Stimulated activated CD8-positive, alpha-beta memory T cell treated with anti-CD3 and anti-CD28 coated beads, Interleukin-7, amount 100 ng/mL, for 48 hours (primary cell): ENCODE results near the gene ZNF320.
"Not testable (repeated sequence)": the region's sequence is repeated elsewhere in the genome, so short reads cannot be mapped to it uniquely, and the experiment has no call there.

Experiments used
- DNase-seq, 2 donors: peaks; one replicate each; pipeline ENCODE4 v3.0.0-alpha.2; 2020; ENCODE audit warnings: low read depth in 1 of 2; ENCODE audit errors: extremely low read depth in 1 of 2

The ZNF320 gene

DNA sequence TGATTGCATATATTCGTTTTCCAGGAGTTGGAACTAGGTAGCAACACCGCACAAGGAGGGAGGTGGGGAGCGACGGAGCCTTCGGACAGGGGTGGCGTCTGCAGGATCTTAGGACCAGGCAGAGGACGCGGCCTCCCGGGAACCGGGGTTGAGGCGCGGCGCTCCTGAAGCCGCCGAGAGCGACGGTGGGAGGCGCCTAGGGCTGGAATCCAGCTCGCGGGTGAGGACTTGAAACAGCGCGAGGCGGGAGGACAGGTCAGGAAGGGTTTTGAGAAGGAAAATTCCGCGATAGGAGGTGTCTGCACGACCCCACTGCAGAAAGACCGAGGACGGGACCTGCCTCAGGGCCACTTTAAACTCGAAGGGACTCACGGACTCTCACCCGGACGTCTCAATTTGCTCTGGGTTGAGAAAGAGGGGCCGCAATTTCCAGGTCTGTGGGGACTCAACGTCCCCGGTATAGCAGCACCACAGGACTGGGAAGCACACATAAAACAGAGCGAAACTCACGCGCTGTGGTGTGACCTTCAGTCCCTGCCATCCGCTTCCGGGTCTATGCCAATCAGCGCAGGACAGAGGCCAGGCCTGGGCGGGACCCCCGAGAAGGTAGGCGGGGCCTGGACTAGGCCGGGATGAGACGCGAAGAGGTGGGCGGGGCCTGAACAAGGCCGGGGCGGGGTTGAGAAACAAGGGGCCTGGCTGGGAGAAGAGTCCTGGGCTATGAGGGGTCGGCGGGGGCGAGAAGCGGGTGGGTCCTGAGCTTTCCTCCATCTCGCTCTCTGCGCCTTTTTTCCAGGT, at the start of gene ZNF320:
Gene ZNF320 (minus strand): TSS at position 498 of the 798 bp plus-strand sequence. CDS start 7,380 bp downstream, outside the sequence.
- DNase-seq = peak; percentile 70 to 85

DNA sequence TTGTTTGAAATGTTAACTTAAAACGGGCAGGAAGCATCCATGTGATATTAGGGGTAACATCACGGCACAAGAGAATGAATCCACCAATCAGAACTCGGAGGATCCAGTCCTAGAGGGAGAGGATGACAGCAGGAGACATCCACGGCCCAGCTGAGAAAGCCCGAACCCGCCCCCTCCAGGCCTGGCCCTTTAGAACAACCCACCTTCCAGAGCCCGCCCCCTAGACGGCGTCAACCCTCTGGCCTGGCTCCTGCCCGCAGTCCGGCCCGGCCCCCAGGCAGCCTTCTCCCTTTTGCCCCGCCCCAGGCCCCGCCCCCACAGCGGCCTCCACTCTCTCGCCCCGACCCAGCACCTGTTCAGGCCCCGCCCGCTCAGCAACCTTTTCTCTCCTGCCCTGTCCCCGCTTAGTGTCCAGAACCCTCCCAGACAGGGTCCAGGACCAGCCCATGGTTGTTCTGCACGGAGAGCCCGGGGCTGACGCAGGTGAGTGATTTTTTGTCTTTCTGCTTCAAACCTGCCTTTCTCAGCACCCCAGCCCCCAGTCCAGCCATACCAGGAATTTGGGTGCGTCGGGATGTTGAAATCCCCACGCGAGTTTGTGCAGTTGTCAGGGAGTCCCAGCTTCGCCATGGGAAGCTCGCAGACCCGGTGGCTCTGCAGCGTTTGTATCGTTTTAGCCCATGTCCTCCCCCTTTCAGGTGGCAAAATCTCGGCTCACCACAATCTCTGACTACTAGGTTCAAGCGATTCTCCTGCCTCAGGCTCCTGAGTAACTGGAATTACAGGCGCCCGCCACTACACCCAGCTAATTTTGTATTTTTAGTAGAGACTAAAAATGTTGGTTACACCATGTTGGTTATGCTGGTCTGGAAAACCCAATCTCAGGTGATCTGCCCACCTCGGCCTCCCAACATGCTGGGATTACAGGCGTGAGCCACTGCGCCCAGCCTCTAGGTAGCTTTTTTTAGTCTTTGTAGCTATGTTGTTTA, 49.2 kb upstream of the ZNF320 start:
- no peak for DNase-seq

DNA sequence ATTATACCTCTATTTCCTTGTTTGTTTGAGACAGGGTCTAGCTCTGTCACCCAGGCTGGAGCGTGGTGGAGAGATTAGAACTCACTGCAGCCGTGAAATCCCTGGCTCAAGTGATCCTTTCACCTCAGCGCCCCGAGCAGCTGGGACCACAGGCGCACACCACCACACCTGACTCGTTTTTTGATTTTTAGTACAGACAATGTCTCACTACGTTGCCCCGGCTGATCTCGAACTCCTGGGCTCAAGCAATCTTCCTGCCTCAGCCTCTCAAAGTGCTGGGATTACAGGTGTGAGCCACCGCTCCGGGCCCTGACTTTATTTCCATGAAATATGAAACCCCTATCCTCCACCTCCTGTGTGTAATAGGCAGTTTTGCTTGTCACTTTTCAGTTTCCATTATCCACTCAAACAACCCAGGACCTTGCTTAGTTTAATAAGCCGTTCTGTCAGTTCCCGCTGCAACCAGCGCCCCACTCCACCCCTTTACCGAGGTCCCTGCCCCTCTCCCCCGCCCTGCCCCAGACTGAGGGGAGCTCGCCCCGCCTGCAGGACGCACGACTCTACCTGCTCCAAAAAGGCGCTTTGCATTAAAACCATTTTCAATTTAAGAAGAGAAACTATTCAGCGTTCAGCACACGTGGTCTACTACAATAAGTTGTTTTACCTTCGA, 48.4 kb upstream of the ZNF320 start:
- DNase-seq = no peak

DNA sequence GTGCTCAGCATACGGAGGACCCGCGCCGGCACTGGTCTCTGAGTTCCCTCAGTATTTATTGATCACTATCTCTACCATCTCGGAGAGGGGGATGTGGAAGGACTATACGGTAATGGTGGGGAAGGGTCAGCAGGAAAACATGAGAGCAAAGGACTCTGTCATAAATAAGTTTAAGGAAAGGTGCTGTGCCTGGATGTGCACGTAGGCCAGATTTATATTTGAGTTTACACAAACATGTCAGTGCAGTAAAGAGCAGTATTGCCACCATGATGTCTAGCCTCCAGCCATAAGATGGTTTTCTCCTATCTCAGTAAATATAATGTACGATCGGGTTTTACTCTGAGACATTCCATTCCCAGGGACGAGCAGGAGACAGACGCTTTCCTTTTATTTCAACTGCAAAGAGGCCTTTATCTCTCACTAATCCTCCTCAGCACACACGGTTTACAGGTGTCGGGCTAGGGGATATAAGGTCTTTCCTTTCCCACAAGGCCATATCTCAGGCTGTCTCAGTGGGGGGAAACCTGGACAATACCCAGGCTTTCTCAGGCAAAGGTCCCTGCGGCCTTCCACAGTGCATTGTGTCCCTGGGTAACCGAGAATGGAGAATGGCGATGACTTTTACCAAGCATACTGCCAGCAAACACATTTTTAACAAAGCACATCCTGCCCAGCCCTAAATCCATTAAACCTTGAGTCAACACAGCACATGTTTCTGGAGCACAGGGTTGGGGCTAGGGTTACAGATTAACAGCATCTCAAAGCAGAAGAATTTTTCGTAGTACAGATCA, 47.5 kb upstream of the ZNF320 start:
- not testable (repeated sequence) for DNase-seq

DNA sequence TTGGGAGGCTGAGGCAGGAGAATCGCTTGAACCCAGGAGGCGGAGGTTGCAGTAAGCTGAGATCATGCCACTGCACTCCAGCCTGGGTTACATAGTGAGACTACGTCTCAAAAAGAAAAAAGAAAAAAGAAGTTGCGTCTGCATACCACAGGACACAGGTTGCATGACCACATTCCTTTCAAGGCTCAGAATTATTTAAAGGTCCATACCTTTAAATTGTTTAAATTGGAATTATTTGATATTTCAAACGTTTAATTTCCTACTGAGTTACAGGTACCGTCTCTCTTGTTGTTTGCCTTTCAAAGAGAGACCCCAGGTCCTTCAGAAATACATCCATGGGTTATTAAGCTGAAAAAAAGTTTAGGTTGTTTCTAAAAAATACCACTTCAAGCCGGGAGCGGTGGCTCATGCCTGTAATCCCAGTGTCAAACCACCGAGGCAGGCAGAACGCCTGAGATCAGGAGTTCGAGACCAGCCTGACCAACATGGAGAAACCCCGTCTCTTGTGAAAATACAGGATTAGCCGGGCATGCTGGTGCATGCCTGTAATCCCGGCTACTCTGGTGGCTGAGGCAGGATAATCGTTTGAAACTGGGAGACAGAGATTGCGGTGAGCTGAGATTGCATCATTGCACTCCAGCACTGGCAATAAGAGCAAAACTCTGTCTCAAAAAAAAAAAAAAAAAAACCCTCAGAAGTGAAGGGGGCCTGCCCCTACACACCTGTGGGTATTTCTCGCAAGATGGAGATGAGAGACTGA, 46.6 kb upstream of the ZNF320 start:
- DNase-seq = no peak

DNA sequence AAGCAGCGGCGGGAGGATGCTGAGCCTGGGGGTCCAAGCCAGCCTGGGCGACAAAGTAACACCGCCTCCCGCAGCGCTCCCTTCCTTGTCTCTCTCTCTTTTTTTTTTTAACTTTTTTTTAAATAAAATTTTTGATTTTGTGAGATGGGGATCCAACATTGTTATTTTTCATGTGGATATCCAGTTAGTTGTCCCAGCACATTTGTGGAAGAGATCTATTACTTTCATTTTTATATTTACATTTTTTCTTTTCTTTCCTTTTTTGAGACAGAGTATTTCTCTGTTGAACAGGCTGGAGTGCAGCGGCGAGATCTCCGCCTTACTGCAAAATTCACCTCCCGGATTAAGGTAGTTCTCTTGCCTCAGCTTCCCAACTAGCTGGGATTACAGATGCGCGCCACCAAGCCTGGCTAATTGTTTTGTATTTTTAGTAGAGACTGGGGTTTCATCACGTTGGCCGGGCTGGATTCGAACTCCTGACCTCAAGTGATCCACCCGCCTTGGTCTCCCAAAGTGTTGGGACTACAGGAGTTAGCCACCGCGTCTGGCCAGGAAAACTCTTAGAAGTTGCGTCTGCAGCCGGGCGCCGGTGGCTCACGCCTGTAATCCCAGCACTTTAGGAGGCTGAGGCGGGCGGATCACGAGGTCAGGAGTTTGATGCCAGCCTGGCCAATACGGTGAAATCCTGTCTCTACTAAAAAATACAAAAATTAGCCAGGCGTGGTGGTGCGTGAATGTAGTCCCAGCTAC, 45.9 kb upstream of the ZNF320 start:
- no peak for DNase-seq

DNA sequence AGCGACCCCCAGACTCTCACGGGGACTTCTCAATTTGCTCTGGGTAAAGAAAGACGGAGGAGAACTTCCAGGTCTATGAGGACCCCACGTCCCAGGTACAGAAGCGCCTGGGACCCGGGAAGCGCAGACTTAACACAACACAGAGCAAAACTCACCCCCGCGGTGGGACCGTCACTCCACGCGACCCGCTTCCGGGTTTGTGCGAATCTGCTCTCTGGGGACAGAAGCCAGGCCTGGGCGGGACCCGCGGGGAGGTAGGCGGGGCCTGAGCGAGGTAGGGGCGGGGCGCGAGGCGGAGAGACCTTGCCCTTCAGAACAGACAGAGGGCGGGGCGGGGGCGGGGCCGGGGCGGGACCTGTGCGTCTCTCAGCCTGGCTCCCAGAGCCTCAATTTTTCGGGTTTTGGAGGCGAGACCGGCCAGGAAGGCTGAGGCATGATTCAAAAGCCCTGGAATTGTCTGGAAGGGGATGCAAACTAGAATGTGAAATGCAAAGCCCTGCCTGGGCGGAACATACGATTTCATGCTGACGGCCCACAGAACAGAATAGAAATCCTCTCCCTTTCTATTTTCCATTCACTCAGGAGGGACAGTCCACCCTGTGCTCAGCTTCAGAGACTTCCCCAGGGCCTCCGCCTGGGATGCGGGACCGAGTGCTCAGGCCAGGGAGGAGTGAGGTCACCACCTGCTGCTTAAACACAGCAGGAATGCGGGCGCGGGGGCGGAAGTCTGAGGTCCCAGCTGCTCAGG, 45.1 kb upstream of the ZNF320 start:
- peak; percentile 79 to 88 for DNase-seq

DNA sequence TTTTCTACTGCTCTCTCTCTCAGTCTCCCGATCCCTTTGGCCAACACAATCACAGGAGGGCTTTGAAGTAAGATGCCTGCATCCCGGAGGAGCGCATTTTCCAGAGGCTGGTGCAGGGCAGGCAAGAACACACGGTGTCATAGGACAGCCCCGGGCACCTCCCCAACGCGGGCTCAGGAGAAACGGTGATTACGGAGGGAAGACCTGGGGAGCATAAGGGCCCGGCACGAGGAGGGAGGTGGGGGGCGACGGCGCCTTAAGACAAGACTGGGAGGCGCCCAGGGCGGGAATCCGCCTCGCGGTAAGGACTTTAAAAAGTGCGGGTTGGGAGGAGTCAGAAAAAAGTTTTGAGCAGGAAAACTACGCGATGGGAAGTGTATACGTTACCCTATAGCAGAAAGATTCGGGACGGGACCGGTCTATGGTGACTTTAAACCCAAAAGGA, 44.5 kb upstream of the ZNF320 start:
- no peak for DNase-seq

DNA sequence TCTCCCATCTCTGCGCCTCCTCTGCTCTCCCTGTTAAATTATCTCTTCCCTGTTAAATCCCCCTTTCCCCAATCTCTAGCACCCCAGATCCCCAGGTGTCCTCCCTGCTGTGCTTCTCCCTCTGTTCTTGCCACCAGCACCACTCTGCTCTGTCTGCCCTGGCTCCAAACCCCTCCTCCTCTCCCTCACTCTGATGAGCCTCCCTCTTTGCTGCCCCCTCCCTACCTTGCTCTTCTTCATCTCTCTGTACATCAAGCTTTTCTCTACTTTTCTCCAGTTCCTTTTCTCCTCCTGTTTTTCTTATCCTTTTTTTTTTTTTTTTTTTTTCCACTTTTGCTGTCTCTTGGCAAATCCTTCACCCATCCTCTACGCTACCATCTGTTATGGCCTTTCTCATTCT, 44.1 kb upstream of the ZNF320 start:
- not testable (repeated sequence) for DNase-seq

DNA sequence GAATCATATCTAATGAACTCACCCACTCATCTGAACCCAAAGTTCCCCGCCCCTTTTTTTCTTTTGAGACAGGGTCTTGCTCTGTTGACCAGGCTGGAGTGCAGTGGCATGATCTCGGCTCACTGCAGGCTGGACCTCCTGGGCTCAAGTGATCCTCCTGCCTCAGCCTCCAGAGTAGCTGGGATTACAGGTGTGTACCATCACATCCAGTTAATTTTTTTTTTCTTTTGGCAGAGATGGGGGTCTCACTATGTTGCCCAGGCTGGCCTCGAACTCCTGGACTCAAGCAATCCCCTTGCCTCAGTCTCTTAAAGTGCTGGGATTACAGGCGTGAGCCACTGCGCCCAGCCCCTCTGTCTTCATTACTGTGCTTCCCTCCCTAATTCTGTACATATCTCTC, 43.5 kb upstream of the ZNF320 start:
- DNase-seq = not testable (repeated sequence)

DNA sequence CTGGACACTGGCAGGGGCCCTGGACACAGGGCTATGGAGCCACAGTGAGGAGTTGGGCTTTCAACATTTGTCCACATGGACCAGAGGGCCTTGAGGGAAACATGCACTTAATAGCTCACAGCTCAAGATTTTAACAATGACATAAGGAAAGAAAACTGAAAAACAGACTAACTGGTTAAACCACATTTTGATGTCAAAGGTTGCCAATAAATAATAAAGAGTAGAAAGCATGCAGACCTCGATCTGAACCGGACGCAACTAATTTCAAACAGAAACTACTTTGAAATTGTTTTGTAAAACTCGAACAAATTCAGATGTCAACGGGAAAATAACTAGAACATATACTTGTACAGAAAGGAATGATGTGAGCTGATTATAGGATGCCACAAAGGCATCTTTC, 41.3 kb upstream of the ZNF320 start:
- no peak for DNase-seq

DNA sequence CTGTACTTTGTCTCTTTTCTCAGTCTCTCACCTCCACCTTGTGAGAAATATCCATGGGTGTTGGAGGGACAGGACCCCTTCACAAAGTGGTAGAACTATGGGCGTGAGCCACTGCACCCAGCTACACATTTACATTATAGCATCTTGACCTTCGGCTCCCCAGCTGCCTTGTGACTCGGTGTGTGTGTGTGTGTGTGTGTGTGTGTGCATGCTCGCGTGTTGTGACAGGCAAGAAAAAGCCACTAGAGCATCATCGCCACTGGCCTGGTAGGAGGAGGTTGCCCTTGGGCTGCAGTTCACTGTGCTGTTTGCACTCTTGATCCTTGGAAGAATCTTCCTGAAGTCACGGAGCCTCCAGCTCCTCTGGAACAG, 39.5 kb upstream of the ZNF320 start:
- no peak for DNase-seq

DNA sequence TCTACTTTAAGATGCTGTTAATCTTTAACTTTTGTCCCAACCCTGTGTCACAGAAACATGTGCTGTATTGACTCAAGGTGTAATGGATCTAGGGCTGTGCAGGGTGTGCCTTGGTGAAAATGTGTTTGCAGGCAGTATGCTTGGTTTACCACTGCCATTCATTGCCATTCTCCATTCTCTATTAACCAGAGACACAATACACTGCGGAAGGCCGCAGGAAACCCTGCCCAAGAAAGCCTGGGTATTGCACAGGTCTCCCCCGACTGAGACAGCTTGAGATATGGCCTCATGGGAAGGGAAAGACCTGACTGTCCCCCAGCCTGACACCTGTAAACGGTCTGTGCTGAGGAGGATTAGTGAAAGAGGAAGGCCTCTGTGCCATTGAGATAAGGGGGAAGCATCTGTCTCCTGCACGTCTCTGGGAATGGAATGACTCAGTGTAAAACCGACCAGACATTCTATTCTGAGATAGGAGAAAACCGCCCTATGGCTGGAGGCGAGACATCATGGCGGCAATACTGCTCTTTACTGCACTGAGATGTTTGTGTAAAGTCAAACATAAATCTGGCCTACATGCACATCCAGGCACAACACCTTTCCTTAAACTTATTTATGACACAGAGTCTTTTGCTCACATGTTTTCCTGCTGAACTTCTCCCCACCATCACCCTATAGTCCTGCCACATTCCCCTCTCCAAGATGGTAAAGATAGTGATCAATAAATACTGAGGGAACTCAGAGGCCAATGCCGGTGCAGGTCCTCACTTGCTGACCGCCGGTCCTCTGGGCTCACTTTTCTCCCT, 38.9 kb upstream of the ZNF320 start:
- DNase-seq = no peak

DNA sequence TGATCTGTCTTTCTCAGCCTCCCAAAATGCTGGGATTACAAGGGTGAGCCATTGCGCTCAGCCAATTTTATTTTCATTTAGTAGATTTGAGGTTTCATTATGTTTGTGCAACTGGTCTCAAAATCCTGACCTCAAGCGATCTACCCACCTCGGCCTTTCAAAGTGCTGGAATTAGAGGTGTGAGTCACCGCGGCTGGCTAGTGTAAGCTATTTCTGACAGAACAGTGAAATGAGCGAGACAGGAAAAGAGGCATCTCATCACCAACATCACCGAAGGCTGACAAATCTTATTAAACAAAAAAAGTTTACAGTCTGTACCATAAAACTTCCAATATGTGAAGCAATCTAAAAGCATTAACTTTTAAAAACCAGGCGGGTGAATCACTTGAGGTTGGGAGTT, 38.0 kb upstream of the ZNF320 start:
- no peak for DNase-seq

DNA sequence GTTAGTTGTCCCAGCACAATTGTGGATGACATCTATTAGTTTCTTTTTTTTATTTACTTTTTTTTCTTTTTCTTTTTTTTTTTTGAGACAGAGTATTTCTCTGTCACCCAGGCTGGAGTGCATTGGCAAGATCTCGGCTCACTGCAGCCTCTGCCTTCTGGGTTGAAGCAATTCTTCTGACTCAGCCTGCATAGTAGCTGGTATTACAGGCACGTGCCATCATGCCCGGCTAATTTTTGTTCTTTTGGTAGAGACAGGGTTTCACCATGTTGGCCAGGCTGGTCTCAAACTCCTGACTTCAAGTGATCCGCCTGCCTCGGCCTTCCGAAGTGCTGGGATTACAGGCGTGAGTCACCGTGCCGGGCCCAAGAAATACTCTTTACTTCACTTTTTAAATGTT, 27.2 kb upstream of the ZNF320 start:
- DNase-seq = not testable (repeated sequence)

DNA sequence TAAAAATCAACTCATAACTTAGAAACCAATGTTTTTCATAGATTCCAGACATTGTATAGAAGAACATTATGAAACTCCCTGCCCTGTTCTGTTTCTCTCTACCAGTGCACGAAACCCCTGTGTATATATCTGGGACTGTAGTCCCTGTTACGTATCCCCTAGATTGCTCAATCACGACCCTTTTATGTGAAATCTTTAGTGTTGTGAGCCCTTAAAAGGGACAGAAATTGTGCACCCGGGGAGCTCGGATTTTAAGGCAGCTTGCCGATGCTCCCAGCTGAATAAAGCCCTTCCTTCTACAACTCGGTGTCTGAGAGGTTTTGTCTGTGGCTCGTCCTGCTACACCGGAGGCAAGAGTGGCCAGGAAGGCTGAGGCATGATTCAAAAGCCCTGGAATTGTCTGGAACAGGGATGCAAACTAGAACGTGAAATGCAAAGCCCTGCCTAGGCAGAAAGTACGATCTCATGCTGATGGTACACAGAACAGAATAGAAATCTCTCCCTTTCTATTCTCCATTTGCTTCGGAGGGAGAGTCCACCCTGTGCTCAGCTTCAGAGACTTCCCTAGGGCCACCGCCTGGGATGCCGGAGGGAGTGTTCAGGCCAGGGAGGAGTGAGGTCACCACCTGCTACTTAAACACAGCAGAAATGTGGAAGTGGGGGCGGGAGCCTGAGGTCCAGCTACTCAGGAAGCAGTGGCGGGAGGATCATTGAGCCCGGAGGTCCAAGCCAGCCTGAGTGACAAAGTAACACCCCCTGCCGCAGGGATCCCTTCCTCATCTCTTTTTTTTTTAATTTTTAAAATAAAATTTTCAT, 26.6 kb upstream of the ZNF320 start:
- DNase-seq = no peak
